HL-60 (cell line): ENCODE measurements around the gene MCCD1.
A peak's percentile ranks its signal among the peaks of the same experiment; 100 is the strongest.

ENCODE experiments used
- DNase-seq, 2 experiments: peaks; one replicate each; pipeline ENCODE4 v3.0.0-alpha.2; 2010 to 2020; ENCODE audit warnings: low read depth in 1 of 2, low spot score in 1 of 2
- H3K27ac ChIP-seq: fragments of 250-450 bp; sonication (Bioruptor Pico); replicated peaks from 2 replicates; pipeline ENCODE4 v1.5.1; 2020; ENCODE audit warnings: mild to moderate bottlenecking, moderate library complexity
- H3K27me3 ChIP-seq: fragments of 250-450 bp; sonication (Bioruptor Pico); 2 replicates; pipeline ENCODE4 v1.5.1; 2021; ENCODE audit warnings: mild to moderate bottlenecking, moderate library complexity; ENCODE audit not compliant: insufficient read depth, poor library complexity, severe bottlenecking
- H3K4me3 ChIP-seq: replicated peaks from 2 replicates; pipeline ENCODE4 v1.5.1; 2011; ENCODE audit warnings: mild to moderate bottlenecking, control low read depth, low read length; ENCODE audit not compliant: insufficient read depth
- GABPA ChIP-seq: IDR thresholded peaks from 2 replicates; pipeline ENCODE4 v1.6.1; 2012; ENCODE audit warnings: low read depth
- POLR2AphosphoS5 ChIP-seq: IDR thresholded peaks from 2 replicates; pipeline ENCODE4 v1.6.1; 2012; ENCODE audit warnings: low read depth
- SPI1 ChIP-seq: IDR thresholded peaks from 2 replicates; pipeline ENCODE4 v1.6.1; 2012; ENCODE audit warnings: low read depth, mild to moderate bottlenecking, borderline replicate concordance
- TF ChIP-seq, protein P1 (sequence below): IDR thresholded peaks from one replicate; pipeline ENCODE4 v1.5.1; 2011; ENCODE audit warnings: low read length, control low read depth, inconsistent platforms; ENCODE audit not compliant: insufficient read depth
- TF ChIP-seq, protein P2 (sequence below): IDR thresholded peaks from 2 replicates; pipeline ENCODE4 v1.6.1; 2012; ENCODE audit warnings: low read depth; ENCODE audit not compliant: insufficient replicate concordance

MCCD1 gene

DNA sequence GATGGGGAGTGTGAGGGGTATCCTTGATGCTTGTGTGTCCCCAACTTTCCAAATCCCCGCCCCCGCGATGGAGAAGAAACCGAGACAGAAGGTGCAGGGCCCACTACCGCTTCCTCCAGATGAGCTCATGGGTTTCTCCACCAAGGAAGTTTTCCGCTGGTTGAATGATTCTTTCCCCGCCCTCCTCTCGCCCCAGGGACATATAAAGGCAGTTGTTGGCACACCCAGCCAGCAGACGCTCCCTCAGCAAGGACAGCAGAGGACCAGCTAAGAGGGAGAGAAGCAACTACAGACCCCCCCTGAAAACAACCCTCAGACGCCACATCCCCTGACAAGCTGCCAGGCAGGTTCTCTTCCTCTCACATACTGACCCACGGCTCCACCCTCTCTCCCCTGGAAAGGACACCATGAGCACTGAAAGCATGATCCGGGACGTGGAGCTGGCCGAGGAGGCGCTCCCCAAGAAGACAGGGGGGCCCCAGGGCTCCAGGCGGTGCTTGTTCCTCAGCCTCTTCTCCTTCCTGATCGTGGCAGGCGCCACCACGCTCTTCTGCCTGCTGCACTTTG lies 46.7 kb downstream of the MCCD1 start, which contains the start of gene TNF:
Gene TNF, plus strand, starts transcription at position 231 of the 567 bp plus-strand sequence. Its CDS starts 177 bp downstream, at position 408.
- Histone ChIP-seq H3K27ac (peak within 1 kb of the TSS; percentile 66), H3K4me3 (peak within 1 kb of the TSS; percentile 79), H3K27me3 (no peaks in the 10 kb centered on the region)
- TF ChIP-seq SPI1 (peak; percentile 22; the same call in 1 of the 2 replicates), GABPA (no peak), POLR2AphosphoS5 (peak; percentile 98)
- TF ChIP-seq, protein P1, sequence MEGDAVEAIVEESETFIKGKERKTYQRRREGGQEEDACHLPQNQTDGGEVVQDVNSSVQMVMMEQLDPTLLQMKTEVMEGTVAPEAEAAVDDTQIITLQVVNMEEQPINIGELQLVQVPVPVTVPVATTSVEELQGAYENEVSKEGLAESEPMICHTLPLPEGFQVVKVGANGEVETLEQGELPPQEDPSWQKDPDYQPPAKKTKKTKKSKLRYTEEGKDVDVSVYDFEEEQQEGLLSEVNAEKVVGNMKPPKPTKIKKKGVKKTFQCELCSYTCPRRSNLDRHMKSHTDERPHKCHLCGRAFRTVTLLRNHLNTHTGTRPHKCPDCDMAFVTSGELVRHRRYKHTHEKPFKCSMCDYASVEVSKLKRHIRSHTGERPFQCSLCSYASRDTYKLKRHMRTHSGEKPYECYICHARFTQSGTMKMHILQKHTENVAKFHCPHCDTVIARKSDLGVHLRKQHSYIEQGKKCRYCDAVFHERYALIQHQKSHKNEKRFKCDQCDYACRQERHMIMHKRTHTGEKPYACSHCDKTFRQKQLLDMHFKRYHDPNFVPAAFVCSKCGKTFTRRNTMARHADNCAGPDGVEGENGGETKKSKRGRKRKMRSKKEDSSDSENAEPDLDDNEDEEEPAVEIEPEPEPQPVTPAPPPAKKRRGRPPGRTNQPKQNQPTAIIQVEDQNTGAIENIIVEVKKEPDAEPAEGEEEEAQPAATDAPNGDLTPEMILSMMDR, result no peak
- TF ChIP-seq, protein P2, sequence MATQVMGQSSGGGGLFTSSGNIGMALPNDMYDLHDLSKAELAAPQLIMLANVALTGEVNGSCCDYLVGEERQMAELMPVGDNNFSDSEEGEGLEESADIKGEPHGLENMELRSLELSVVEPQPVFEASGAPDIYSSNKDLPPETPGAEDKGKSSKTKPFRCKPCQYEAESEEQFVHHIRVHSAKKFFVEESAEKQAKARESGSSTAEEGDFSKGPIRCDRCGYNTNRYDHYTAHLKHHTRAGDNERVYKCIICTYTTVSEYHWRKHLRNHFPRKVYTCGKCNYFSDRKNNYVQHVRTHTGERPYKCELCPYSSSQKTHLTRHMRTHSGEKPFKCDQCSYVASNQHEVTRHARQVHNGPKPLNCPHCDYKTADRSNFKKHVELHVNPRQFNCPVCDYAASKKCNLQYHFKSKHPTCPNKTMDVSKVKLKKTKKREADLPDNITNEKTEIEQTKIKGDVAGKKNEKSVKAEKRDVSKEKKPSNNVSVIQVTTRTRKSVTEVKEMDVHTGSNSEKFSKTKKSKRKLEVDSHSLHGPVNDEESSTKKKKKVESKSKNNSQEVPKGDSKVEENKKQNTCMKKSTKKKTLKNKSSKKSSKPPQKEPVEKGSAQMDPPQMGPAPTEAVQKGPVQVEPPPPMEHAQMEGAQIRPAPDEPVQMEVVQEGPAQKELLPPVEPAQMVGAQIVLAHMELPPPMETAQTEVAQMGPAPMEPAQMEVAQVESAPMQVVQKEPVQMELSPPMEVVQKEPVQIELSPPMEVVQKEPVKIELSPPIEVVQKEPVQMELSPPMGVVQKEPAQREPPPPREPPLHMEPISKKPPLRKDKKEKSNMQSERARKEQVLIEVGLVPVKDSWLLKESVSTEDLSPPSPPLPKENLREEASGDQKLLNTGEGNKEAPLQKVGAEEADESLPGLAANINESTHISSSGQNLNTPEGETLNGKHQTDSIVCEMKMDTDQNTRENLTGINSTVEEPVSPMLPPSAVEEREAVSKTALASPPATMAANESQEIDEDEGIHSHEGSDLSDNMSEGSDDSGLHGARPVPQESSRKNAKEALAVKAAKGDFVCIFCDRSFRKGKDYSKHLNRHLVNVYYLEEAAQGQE, result peak; percentile 43
- DNase-seq, result peak; percentile 91 to 98

DNA sequence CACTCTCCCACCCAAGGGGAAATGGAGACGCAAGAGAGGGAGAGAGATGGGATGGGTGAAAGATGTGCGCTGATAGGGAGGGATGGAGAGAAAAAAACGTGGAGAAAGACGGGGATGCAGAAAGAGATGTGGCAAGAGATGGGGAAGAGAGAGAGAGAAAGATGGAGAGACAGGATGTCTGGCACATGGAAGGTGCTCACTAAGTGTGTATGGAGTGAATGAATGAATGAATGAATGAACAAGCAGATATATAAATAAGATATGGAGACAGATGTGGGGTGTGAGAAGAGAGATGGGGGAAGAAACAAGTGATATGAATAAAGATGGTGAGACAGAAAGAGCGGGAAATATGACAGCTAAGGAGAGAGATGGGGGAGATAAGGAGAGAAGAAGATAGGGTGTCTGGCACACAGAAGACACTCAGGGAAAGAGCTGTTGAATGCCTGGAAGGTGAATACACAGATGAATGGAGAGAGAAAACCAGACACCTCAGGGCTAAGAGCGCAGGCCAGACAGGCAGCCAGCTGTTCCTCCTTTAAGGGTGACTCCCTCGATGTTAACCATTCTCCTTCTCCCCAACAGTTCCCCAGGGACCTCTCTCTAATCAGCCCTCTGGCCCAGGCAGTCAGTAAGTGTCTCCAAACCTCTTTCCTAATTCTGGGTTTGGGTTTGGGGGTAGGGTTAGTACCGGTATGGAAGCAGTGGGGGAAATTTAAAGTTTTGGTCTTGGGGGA lies 47.4 kb downstream of the MCCD1 start:
- Histone ChIP-seq H3K4me3 (peak overlapping the region; percentile 79), H3K27ac (peak overlapping the region; percentile 66), H3K27me3 (no peaks in the 10 kb centered on the region)
- peak; percentile 44 to 72 for DNase-seq
- TF ChIP-seq, protein P2, result no peak
- no peak for TF ChIP-seq POLR2AphosphoS5
- TF ChIP-seq SPI1, result no peak
- TF ChIP-seq, protein P1, result no peak
- no peak for TF ChIP-seq GABPA

DNA sequence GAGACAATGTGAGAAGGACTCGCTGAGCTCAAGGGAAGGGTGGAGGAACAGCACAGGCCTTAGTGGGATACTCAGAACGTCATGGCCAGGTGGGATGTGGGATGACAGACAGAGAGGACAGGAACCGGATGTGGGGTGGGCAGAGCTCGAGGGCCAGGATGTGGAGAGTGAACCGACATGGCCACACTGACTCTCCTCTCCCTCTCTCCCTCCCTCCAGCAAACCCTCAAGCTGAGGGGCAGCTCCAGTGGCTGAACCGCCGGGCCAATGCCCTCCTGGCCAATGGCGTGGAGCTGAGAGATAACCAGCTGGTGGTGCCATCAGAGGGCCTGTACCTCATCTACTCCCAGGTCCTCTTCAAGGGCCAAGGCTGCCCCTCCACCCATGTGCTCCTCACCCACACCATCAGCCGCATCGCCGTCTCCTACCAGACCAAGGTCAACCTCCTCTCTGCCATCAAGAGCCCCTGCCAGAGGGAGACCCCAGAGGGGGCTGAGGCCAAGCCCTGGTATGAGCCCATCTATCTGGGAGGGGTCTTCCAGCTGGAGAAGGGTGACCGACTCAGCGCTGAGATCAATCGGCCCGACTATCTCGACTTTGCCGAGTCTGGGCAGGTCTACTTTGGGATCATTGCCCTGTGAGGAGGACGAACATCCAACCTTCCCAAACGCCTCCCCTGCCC lies 48.3 kb downstream of the MCCD1 start:
- peak in 1 of 2 experiments; percentile 81 for DNase-seq
- Histone ChIP-seq H3K4me3 (peak overlapping the region; percentile 79), H3K27me3 (no peaks in the 10 kb centered on the region), H3K27ac (no peak overlapping the region; the same call in 1 of the 2 replicates)
- TF ChIP-seq, protein P1, result no peak
- TF ChIP-seq POLR2AphosphoS5, result peak; percentile 46; the same call in 1 of the 2 replicates
